Lung (tissue), 12 donors: ENCODE data around the gene UGT1A8. TPM values are rescaled to one million over a fixed set of nuclear protein-coding genes. Genes with fewer than 3 reads are reported as not detected.

Experiments
- ATAC-seq: fragments of 200-7000 bp; cut with Tn5 transposase; one replicate; pipeline ENCODE4 v1.9.1; 2020; ENCODE audit warnings: moderate number of reproducible peaks; ENCODE audit not compliant: insufficient read depth, low FRiP score
- DNase-seq, 3 donors: peaks; one replicate each; pipeline ENCODE4 v3.0.0-alpha.2; 2013 to 2017
- H3K27ac ChIP-seq, 2 donors: one replicate each; pipeline ENCODE4 v1.5.1; 2013; ENCODE audit warnings: mild to moderate bottlenecking in 2 of 2, moderate library complexity in 2 of 2, control low read depth in 1 of 2, inconsistent platforms in 1 of 2, low read depth in 1 of 2, low read length in 1 of 2
- H3K27me3 ChIP-seq, 3 donors: one replicate each; pipeline ENCODE4 v1.5.1; 2013; ENCODE audit warnings: low read length in 2 of 3; ENCODE audit not compliant: control insufficient read depth in 3 of 3, insufficient read depth in 3 of 3
- H3K36me3 ChIP-seq, 4 donors: one replicate each; pipeline ENCODE4 v1.5.1; 2013; ENCODE audit warnings: low read length in 4 of 4, mild to moderate bottlenecking in 1 of 4, moderate library complexity in 1 of 4; ENCODE audit not compliant: control insufficient read depth in 4 of 4, insufficient read depth in 4 of 4
- H3K4me1 ChIP-seq, 5 donors: one replicate each; pipeline ENCODE4 v1.5.1; 2013; ENCODE audit warnings: low read length in 5 of 5, mild to moderate bottlenecking in 2 of 5, moderate library complexity in 1 of 5; ENCODE audit not compliant: control insufficient read depth in 5 of 5, insufficient read depth in 5 of 5
- H3K4me3 ChIP-seq: one replicate; pipeline ENCODE4 v1.5.1; 2013; ENCODE audit warnings: mild to moderate bottlenecking, control low read depth, moderate library complexity
- H3K9ac ChIP-seq, 2 donors: one replicate each; pipeline ENCODE4 v1.5.1; 2013; ENCODE audit warnings: low read length in 2 of 2, control low read depth in 1 of 2; ENCODE audit not compliant: insufficient read depth in 1 of 2
- H3K9me3 ChIP-seq, 4 donors: one replicate each; pipeline ENCODE4 v1.5.1; 2013; ENCODE audit warnings: low read length in 3 of 4, mild to moderate bottlenecking in 1 of 4, moderate library complexity in 1 of 4; ENCODE audit not compliant: control insufficient read depth in 4 of 4, insufficient read depth in 3 of 4
- WGBS, 2 donors: extraction: QIAGEN DNeasy Blood & Tissue Kit; methylation state at CpG; one replicate each; pipeline ENCODE4 v1.1.7; 2013; 5-methylcytosine and 5-hydroxymethylcytosine counted together
- polyA plus RNA-seq, 2 donors: library from polyadenylated mRNA; stranded (reverse); fragments of 200-250 nt; gene quantifications; one replicate each; pipeline ENCODE4 v1.2.1, GENCODE V29; 2013
- total RNA-seq, 2 donors: library from RNA; depleted of rRNA in 1 of 2; stranded (reverse); fragments of >200 nt in 1 of 2; gene quantifications; one replicate each; pipeline ENCODE4 v1.2.1, GENCODE V29; 2014 to 2021
- TF ChIP-seq, protein P1 (sequence below): IDR thresholded peaks from 2 replicates; pipeline ENCODE4 v1.5.1; 2012; ENCODE audit warnings: mild to moderate bottlenecking; ENCODE audit errors: control extremely low read depth, extremely low read depth
- donor health status: control.
- donor health status: control.
- donor health status: Bipolar disorder and iron deficiency.
- donor health status: healthy.
- donor health status: DM: yes; HTN: yes; CAD: no.

The UGT1A8 gene
- total and polyA plus RNA-seq, 4 donors: 0.26 TPM; not detected in 3

DNA sequence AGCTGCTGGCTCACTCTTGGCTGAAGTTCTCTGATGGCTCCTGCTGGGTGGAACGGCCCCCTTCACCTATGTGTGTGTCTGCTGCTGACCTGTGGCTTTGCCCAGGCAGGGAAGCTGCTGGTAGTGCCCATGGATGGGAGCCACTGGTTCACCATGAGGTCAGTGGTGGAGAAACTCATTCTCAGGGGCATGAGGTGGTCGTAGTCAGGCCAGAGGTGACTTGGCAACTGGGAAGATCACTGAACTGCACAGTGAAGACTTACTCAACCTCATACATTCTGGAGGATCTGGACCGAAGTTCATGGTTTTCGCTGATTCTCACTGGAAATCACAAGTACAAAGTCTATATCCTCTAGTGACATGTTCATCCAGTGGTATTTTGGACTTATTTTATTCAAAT lies 13.9 kb upstream of the UGT1A8 start:
- Histone ChIP-seq H3K27ac (no peak overlapping the region), H3K4me1 (peaks cover 0 to 3% (median 0%) of the 10 kb centered on the region in 5 donors), H3K27me3 (no peaks in the 10 kb centered on the region), H3K36me3 (no peaks in the 10 kb centered on the region), H3K9me3 (peaks cover 0 to 2% (median 0%) of the 10 kb centered on the region in 4 donors), H3K4me3 (no peak overlapping the region), H3K9ac (no peak overlapping the region)
- TF ChIP-seq, protein P1, sequence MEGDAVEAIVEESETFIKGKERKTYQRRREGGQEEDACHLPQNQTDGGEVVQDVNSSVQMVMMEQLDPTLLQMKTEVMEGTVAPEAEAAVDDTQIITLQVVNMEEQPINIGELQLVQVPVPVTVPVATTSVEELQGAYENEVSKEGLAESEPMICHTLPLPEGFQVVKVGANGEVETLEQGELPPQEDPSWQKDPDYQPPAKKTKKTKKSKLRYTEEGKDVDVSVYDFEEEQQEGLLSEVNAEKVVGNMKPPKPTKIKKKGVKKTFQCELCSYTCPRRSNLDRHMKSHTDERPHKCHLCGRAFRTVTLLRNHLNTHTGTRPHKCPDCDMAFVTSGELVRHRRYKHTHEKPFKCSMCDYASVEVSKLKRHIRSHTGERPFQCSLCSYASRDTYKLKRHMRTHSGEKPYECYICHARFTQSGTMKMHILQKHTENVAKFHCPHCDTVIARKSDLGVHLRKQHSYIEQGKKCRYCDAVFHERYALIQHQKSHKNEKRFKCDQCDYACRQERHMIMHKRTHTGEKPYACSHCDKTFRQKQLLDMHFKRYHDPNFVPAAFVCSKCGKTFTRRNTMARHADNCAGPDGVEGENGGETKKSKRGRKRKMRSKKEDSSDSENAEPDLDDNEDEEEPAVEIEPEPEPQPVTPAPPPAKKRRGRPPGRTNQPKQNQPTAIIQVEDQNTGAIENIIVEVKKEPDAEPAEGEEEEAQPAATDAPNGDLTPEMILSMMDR: no peak
- ATAC-seq: no peak
- 82 to 89% methylated on average over 4 of the region's 4 CpGs for WGBS, 2 donors
- DNase-seq: no peak

DNA sequence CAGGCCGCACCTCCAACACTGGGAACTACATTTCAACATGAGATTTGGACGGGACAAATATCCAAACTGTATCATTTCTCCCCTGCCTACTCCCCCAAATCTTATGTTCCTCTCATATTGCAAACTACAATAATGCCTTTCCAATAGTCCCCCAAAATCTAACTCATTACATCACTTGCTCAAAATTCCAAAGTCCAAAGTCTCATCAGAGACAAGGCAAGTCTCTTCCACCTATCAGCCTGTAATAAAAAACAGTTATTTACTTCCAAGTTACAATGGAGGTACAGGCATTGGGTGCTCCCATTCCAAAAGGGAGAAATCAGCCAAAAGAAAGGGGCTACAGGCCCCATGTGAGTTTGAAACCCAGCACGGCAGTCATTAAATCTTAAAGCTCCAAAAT lies 12.6 kb upstream of the UGT1A8 start:
- Histone ChIP-seq H3K27ac (no peak overlapping the region), H3K9ac (no peak overlapping the region), H3K36me3 (no peaks in the 10 kb centered on the region), H3K4me1 (no peaks in the 10 kb centered on the region), H3K4me3 (no peak overlapping the region), H3K9me3 (peaks cover 0 to 2% (median 0%) of the 10 kb centered on the region in 4 donors), H3K27me3 (no peaks in the 10 kb centered on the region)
- DNase-seq: no peak
- TF ChIP-seq, protein P1: no peak
- ATAC-seq: no peak
- 93 to 96% methylated on average over 3 of the region's 3 CpGs for WGBS, 2 donors

GRCh38 chr2:233605680-233606079 lies 11.8 kb upstream of the UGT1A8 start:
- no peaks in the 10 kb centered on the region for H3K27me3 ChIP-seq
- TF ChIP-seq, protein P1: no peak
- no peak overlapping the region for H3K27ac ChIP-seq
- no peak overlapping the region for H3K4me3 ChIP-seq
- H3K36me3 ChIP-seq: no peaks in the 10 kb centered on the region
- H3K9me3 ChIP-seq: peaks cover 0 to 2% (median 1%) of the 10 kb centered on the region in 4 donors
- WGBS, 2 donors: 88 to 96% methylated on average over 1 of the region's 1 CpG
- H3K4me1 ChIP-seq: no peaks in the 10 kb centered on the region
- ATAC-seq (no peak), DNase-seq (no peak)
- no peak overlapping the region for H3K9ac ChIP-seq

GRCh38 chr2:233611284-233611683 lies 6.1 kb upstream of the UGT1A8 start:
- Histone ChIP-seq H3K36me3 (no peaks in the 10 kb centered on the region), H3K4me1 (no peaks in the 10 kb centered on the region), H3K9me3 (peaks cover 0 to 4% (median 0%) of the 10 kb centered on the region in 4 donors), H3K9ac (no peak overlapping the region), H3K4me3 (no peak overlapping the region), H3K27ac (no peak overlapping the region), H3K27me3 (no peaks in the 10 kb centered on the region)
- 80 to 92% methylated on average over 4 of the region's 4 CpGs for WGBS, 2 donors
- DNase-seq (no peak), ATAC-seq (no peak)
- TF ChIP-seq, protein P1: no peak
